ENCODE data around the gene CCAR1.

DNA sequence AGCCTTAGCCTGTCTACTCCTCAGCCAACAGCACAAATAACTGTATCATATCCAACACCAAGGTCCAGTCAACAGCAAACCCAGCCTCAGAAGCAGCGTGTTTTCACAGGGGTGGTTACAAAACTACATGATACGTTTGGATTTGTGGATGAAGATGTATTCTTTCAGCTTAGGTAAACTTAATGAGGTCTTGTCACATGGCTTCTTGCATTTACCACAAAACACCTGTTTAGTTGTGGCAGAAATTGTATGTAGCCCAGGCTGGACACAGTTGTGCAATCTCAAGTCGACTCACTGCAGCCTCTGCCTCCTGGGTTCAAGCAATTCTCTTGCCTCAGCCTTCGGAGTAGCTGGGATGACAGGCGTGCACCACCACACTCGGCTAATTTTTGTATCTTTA is 21.4 kb downstream of the CCAR1 start:
- TF ChIP-seq EZH2 (IDR thresholded peaks at IDR 0.05; ENCODE audit: insufficient read depth, poor library complexity, severe bottlenecking): no peak
- no peak for TF ChIP-seq EZH2phosphoT487 (IDR thresholded peaks at IDR 0.05; ENCODE audit: insufficient read depth, low read depth)

Data from GM23248 (cell line).